Chondrocyte (in vitro differentiated cells): ENCODE results near the gene C22orf42. TPM values are rescaled to one million over a fixed set of nuclear protein-coding genes. Genes with fewer than 3 reads are reported as not detected.

Source experiments
- DNase-seq: peaks from one replicate; pipeline ENCODE4 v3.0.0; 2021; ENCODE audit warnings: mixed read lengths, low spot score
- H3K27ac Mint-ChIP-seq: one replicate; pipeline ENCODE4 v1.8.0; 2021; ENCODE audit warnings: mild to moderate bottlenecking, moderate library complexity, mixed read lengths; ENCODE audit not compliant: unreplicated experiment
- H3K27me3 Mint-ChIP-seq: 2 replicates; pipeline ENCODE4 v1.8.0; 2021; ENCODE audit warnings: low read depth, mixed read lengths
- H3K36me3 Mint-ChIP-seq: 2 replicates; pipeline ENCODE4 v1.8.0; 2021; ENCODE audit warnings: low read depth, mixed read lengths
- H3K4me1 Mint-ChIP-seq: 2 replicates; pipeline ENCODE4 v1.8.0; 2021; ENCODE audit warnings: low read depth, mild to moderate bottlenecking, mixed read lengths
- H3K4me3 Mint-ChIP-seq: one replicate; pipeline ENCODE4 v1.8.0; 2021; ENCODE audit warnings: mild to moderate bottlenecking, moderate library complexity, mixed read lengths; ENCODE audit not compliant: unreplicated experiment
- H3K9me3 Mint-ChIP-seq: 2 replicates; pipeline ENCODE4 v1.8.0; 2021; ENCODE audit warnings: low read depth, mixed read lengths
- CTCF ChIP-seq: fragments of 200-600 bp; sonication (generic); IDR thresholded peaks from 2 replicates; pipeline ENCODE4 v1.5.0; 2021; ENCODE audit warnings: antibody characterized with exemption, mild to moderate bottlenecking, moderate library complexity
- total RNA-seq: library from RNA; stranded (reverse); gene quantifications from 3 replicates; pipeline ENCODE4 v1.2.1, GENCODE V29; 2021

Gene C22orf42
- total RNA-seq, 1 donor from 2014 or later, result not detected

GRCh38 chr22:32205974-32206773, 47.1 kb upstream of the C22orf42 start:
- Mint-ChIP-seq H3K36me3 (no peaks in the 10 kb centered on the region), H3K4me3 (peak overlapping the region; percentile 40), H3K9me3 (no peaks in the 10 kb centered on the region), H3K27ac (no peak overlapping the region), H3K4me1 (peaks cover 14% of the 10 kb centered on the region), H3K27me3 (peaks cover 4% of the 10 kb centered on the region)
- TF ChIP-seq CTCF, result no peak
- no peak for DNase-seq

GRCh38 chr22:32204856-32205722, 46.0 kb upstream of the C22orf42 start, which contains the start of gene RFPL2:
Gene RFPL2, minus strand, starts transcription at chr22:32205073. Its CDS starts 2,622 bp downstream, at chr22:32202451.
- peaks cover 7% of the 10 kb centered on the region for H3K27me3 Mint-ChIP-seq
- peak within 1 kb of the TSS; percentile 86 for H3K4me3 Mint-ChIP-seq
- TF ChIP-seq CTCF, result peak; percentile 13
- peak within 1 kb of the TSS; percentile 73 for H3K27ac Mint-ChIP-seq
- no peaks in the 10 kb centered on the region for H3K9me3 Mint-ChIP-seq
- DNase-seq, result no peak
- H3K36me3 Mint-ChIP-seq, result no peaks in the 10 kb centered on the region
- H3K4me1 Mint-ChIP-seq, result peaks cover 14% of the 10 kb centered on the region

- H3K4me3 Mint-ChIP-seq, result peak overlapping the region; percentile 86
- peaks cover 14% of the 10 kb centered on the region for H3K4me1 Mint-ChIP-seq
- TF ChIP-seq CTCF, result no peak
- H3K36me3 Mint-ChIP-seq, result no peaks in the 10 kb centered on the region
- H3K27ac Mint-ChIP-seq, result peak overlapping the region; percentile 41
- DNase-seq, result no peak
- H3K9me3 Mint-ChIP-seq, result no peaks in the 10 kb centered on the region
- H3K27me3 Mint-ChIP-seq, result peaks cover 7% of the 10 kb centered on the region
Measured at GRCh38 chr22:32204040-32204855, 45.1 kb upstream of the C22orf42 start.

- Mint-ChIP-seq H3K4me1 (peaks cover 14% of the 10 kb centered on the region), H3K36me3 (no peaks in the 10 kb centered on the region), H3K9me3 (no peaks in the 10 kb centered on the region), H3K4me3 (peak overlapping the region; percentile 86), H3K27me3 (peaks cover 13% of the 10 kb centered on the region), H3K27ac (no peak overlapping the region)
- DNase-seq, result no peak
- TF ChIP-seq CTCF, result no peak
Measured at GRCh38 chr22:32203181-32204039, 44.3 kb upstream of the C22orf42 start.
